SK-N-MC (cell line): ENCODE results near the gene PRPSAP1.
"Not testable (repeated sequence)": the region's sequence is repeated elsewhere in the genome, so short reads cannot be mapped to it uniquely, and the experiment has no call there.

ENCODE experiments used
- DNase-seq: peaks from one replicate; pipeline ENCODE4 v3.0.0-alpha.2; 2011; ENCODE audit warnings: low read depth, low spot score
- H3K27ac ChIP-seq: fragments of 200-600 bp; sonication (generic); 2 replicates; pipeline ENCODE4 v1.5.1; 2016; ENCODE audit warnings: mixed run types
- H3K36me3 ChIP-seq: fragments of 200-600 bp; sonication (generic); 2 replicates; pipeline ENCODE4 v1.6.1; 2017; ENCODE audit warnings: antibody characterized with exemption, low read length, mixed read lengths; ENCODE audit not compliant: insufficient read depth
- H3K4me3 ChIP-seq: fragments of 200-600 bp; sonication (generic); 2 replicates; pipeline ENCODE4 v1.5.1; 2016
- H3K9ac ChIP-seq: fragments of 200-600 bp; sonication (generic); 2 replicates; pipeline ENCODE4 v1.8.0; 2017; ENCODE audit warnings: mixed run types, mixed read lengths; ENCODE audit not compliant: insufficient read length
- H3K9me3 ChIP-seq: fragments of 200-600 bp; sonication (generic); 2 replicates; pipeline ENCODE4 v1.6.1; 2017; ENCODE audit warnings: low read depth, mild to moderate bottlenecking, antibody characterized with exemption, low read length, moderate library complexity, mixed read lengths
- EZH2 ChIP-seq: fragments of 200-600 bp; sonication (generic); IDR thresholded peaks from one replicate; pipeline ENCODE4 v1.6.1; 2017; ENCODE audit warnings: antibody characterized with exemption
- FOXP2 ChIP-seq: optimal IDR thresholded peaks from 2 replicates; pipeline ENCODE3; 2011; ENCODE audit warnings: mild to moderate bottlenecking, moderate library complexity; ENCODE audit not compliant: insufficient read depth; ENCODE audit errors: extremely low read length, control extremely low read depth
- POLR2AphosphoS5 ChIP-seq: IDR thresholded peaks from 2 replicates; pipeline ENCODE4 v1.6.1; 2012; ENCODE audit warnings: mild to moderate bottlenecking, low read depth, low read length, borderline replicate concordance

PRPSAP1 gene

DNA sequence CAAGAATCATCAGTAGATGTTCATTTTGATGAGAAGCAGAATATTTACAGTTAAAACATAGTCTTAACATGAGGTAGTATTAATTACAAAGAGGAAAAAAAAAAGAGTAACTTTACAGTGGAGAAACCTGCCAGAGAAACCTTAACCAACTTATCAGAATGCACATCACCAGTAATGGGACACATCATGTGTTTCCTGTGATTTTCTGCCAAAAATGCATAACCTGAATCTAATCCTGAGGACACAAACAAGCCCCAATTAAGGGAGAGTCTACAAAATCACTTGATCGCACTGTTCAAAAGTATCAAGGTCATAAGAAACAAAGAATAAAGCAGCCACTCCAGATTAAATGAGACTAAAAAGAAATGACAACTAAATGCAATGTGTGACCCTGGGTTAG, 27.4 kb downstream of the PRPSAP1 start:
- no peak overlapping the region for H3K9ac ChIP-seq
- DNase-seq = no peak
- H3K9me3 ChIP-seq = no peaks in the 10 kb centered on the region
- no peak overlapping the region for H3K4me3 ChIP-seq
- H3K36me3 ChIP-seq = peaks cover 59% of the 10 kb centered on the region
- H3K27ac ChIP-seq = peak overlapping the region; percentile 28; the same call in 1 of the 2 replicates
- TF ChIP-seq POLR2AphosphoS5 (no peak), FOXP2 (no peak)

DNA sequence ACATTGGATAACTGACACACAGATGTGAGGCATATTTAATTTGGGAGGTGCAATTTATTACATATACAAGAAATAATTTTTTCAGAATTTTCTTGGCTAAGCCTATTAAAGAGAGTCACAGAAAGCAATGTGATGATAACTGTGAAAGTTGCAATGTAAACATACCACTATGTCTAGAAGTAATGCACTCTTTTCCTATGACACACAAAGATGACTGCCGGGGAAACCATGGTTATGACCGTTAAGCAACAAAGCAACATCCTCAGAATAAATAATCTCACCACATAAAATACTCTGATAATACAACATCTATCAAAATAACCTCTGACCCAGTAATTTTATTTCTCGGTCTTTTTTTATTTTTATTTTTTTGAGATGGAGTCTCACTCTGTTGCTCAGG, 35.1 kb downstream of the PRPSAP1 start:
- H3K9ac ChIP-seq = no peak overlapping the region
- no peak overlapping the region for H3K4me3 ChIP-seq
- DNase-seq = no peak
- H3K27ac ChIP-seq = no peak overlapping the region
- peaks cover 11% of the 10 kb centered on the region; the same call in 1 of the 2 replicates for H3K36me3 ChIP-seq
- TF ChIP-seq POLR2AphosphoS5 (no peak), FOXP2 (no peak), EZH2 (no peak)
- no peaks in the 10 kb centered on the region for H3K9me3 ChIP-seq

DNA sequence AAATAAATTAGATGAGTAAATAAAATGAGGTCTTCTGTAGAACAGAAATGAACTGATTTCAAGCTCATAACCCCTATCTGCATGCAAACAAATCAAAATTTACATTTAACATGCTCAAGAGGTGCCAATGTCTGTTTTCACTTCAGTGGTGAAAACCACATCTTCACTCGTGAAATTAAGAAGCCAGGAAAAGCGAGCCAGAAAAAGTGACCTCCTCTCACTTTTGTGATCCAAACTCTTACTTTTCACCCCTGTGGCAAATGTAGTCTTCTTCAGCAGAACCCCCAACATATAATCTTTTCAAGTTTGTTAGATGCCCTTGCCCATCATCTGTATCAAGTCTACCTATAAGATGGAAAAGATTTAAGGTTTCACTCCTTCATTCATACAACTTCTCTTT, 36.2 kb downstream of the PRPSAP1 start:
- no peak overlapping the region for H3K9ac ChIP-seq
- no peaks in the 10 kb centered on the region for H3K9me3 ChIP-seq
- no peak overlapping the region for H3K4me3 ChIP-seq
- H3K36me3 ChIP-seq = peaks cover 17% of the 10 kb centered on the region; the same call in 1 of the 2 replicates
- no peak for TF ChIP-seq POLR2AphosphoS5
- TF ChIP-seq FOXP2 = no peak
- no peak for TF ChIP-seq EZH2
- H3K27ac ChIP-seq = no peak overlapping the region
- DNase-seq = no peak

DNA sequence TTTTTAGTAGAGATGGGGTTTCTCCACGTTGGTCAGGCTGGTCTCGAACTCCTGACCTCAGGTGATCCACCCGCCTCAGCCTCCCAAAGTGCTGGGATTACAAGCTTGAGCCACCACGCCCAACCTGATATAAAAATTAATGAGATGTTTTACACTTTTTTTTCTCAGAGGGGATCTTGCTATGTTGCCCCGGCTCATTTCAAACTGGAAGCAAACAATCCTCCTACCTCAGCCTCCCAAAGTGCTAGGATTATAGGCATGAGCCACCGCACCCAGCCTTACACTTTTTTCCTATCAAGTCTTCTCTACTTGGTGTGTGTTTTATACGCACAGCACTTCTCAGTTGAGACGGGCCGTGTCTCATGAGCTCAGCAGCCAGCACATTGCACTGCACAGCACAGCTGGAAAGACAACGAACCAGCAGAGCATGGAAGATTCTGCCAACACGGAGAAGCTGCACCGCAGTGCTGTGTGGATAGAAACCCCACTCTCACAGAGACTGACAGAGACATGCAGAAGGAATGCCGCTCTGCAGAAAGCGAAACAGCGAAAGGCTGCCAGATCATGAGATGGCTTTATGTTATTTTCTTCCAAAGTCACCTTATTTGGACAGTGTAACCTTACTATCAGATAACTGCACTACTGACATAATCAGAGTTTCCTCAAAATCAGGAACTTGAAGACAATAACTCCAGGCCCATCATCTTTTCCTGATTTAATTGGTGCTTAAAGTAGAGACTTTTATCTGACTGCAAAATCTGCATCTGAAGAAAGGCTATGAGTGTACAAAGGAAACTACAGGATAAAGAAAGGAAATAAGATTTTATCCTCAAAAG, 39.1 kb downstream of the PRPSAP1 start:
- H3K9ac ChIP-seq = no peak overlapping the region
- H3K27ac ChIP-seq = peak overlapping the region; percentile 20; the same call in 1 of the 2 replicates
- no peaks in the 10 kb centered on the region for H3K9me3 ChIP-seq
- no peak overlapping the region for H3K4me3 ChIP-seq
- no peak for TF ChIP-seq FOXP2
- no peak for TF ChIP-seq POLR2AphosphoS5
- TF ChIP-seq EZH2 = no peak
- no peak for DNase-seq
- peaks cover 30% of the 10 kb centered on the region; the same call in 1 of the 2 replicates for H3K36me3 ChIP-seq

DNA sequence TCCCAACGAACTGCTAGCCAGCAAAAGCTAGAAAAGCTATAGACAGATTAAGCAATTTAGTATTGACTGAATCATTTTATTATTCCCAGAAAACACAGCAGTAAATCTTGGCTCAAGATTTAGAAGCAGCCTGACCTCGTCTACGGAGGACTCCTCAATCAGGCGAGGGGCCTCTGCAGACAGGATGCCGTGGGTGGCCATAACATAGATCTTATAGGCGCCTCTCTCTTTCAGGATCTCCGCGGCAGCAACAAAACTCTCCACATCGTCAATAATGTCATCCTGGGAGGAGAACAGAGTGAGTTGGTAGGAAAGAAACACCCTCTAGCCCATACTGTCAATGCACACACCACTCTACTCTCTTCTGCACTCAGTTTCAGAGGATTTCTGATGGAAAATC, 41.0 kb downstream of the PRPSAP1 start:
- H3K36me3 ChIP-seq = peaks cover 30% of the 10 kb centered on the region; the same call in 1 of the 2 replicates
- H3K27ac ChIP-seq = no peak overlapping the region
- no peak overlapping the region for H3K9ac ChIP-seq
- DNase-seq = no peak
- no peak overlapping the region for H3K4me3 ChIP-seq
- H3K9me3 ChIP-seq = no peaks in the 10 kb centered on the region
- TF ChIP-seq POLR2AphosphoS5 (no peak), EZH2 (no peak), FOXP2 (no peak)

DNA sequence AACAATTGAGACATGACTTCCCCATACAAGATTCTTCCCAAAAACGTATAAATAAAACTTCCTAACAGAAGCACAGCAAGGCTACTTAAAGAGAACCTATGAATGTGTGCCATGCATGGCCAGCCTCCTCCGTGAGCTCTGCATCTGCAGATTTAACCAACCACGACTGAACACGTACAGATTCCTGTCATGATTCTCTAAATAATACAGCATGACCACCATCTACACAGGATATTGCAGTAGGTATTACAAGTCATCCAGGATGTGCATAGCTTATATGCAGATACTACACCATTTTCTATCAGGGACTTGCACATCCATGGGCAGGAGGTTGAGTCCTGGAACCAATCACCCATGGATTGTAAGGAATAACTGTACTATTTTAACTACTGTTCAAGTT, 44.3 kb downstream of the PRPSAP1 start:
- Histone ChIP-seq H3K27ac (no peak overlapping the region), H3K4me3 (no peak overlapping the region), H3K9me3 (no peaks in the 10 kb centered on the region), H3K9ac (no peak overlapping the region), H3K36me3 (peaks cover 30% of the 10 kb centered on the region; the same call in 1 of the 2 replicates)
- TF ChIP-seq FOXP2 = no peak
- no peak for TF ChIP-seq EZH2
- TF ChIP-seq POLR2AphosphoS5 = no peak
- no peak for DNase-seq

DNA sequence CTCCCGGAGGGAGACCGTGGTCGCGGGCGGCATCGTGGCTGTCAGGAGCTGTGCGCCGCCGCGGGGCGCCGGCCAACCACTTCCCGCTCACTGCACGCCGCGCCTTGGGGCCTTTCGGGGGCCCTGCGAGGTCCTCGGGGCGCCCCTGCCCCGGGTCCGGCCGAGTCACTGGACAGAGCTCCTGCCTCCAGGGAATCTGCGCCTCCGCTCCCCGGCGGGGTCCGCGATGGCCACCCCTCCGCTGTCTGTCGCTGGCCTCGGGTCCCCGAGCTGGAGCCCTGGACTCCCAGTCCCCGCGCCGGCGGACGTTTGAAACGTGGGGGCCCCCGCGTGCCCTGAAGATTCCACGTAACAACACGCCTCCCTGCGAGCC, 45.8 kb downstream of the PRPSAP1 start, which contains the start of gene QRICH2:
TSS of gene QRICH2 (minus strand) at position 311 of the 373 bp plus-strand sequence. CDS start at position 33, 278 bp downstream.
- peaks cover 21% of the 10 kb centered on the region; the same call in 1 of the 2 replicates for H3K36me3 ChIP-seq
- DNase-seq = no peak
- H3K27ac ChIP-seq = no peak within 1 kb of the TSS
- H3K9me3 ChIP-seq = no peaks in the 10 kb centered on the region
- H3K4me3 ChIP-seq = no peak within 1 kb of the TSS
- H3K9ac ChIP-seq = no peak within 1 kb of the TSS
- no peak for TF ChIP-seq EZH2
- no peak for TF ChIP-seq FOXP2
- no peak for TF ChIP-seq POLR2AphosphoS5

DNA sequence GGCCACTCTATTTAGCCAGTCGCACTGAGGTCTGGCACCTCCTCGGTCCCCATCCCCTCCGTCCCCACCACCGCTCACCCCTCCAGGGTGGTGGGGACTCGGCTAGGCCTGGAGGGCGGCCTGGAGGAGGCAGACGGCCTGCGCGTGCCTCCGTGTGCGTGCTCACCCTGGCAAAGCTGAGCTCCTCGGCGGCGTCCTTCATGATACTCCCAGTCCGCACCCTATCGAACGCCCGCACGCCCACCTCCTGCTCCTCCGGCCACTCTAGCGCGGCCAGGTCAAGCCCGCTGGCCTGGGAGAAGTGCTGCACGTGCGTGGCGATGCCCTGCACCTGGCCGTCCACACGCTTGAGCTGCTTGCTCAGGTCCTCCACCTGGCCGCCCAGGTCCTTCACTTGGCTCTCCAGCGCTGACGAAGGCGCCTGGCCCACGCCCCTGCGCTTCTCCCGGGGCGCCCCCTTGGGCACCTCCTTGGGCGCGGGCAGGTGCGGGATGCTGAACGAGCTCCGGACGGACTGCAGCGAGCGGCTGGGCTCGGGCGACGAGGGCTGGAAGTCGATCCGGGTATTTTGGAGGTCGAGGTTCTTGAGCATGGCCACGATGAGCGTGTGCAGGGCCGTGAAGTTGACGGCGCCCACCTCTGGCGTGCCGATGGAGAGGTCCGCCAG, 46.3 kb downstream of the PRPSAP1 start:
- peaks cover 16% of the 10 kb centered on the region; the same call in 1 of the 2 replicates for H3K36me3 ChIP-seq
- H3K9me3 ChIP-seq = no peaks in the 10 kb centered on the region
- H3K27ac ChIP-seq = no peak overlapping the region
- H3K4me3 ChIP-seq = no peak overlapping the region
- no peak for DNase-seq
- TF ChIP-seq FOXP2 (no peak), POLR2AphosphoS5 (no peak), EZH2 (no peak)
- H3K9ac ChIP-seq = no peak overlapping the region

DNA sequence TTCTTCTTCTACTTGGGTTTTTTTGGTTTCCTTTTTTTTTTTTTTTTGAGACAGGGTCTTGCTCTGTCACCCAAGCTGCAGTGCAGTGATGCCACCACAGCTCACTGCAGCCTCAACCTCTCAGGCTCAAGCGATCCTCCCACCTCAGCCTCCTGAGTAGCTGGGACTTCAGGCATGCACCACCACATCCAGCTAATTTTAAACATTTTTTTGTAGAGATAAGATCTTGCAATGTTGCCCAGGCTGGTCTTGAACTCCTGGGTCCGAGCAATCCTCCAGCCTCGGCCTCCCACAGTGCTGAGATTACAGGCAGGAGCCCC, 48.6 kb downstream of the PRPSAP1 start:
- not testable (repeated sequence) for H3K9ac ChIP-seq, H3K4me3 ChIP-seq, H3K27ac ChIP-seq, DNase-seq, H3K9me3 ChIP-seq, H3K36me3 ChIP-seq
